ENCODE measurements around the gene FLACC1.

The FLACC1 gene

GRCh38 chr2:201276511-201276910 lies 80.6 kb downstream of the FLACC1 start:
- no peak for DNase-seq (ENCODE audit: low read depth in 2 of 2)

GRCh38 chr2:201275990-201276389 lies 81.2 kb downstream of the FLACC1 start:
- no peak for DNase-seq (ENCODE audit: low read depth in 2 of 2)

- DNase-seq (ENCODE audit: low read depth in 2 of 2), result no peak
Measured at GRCh38 chr2:201275069-201275468, 82.1 kb downstream of the FLACC1 start.

- DNase-seq (ENCODE audit: low read depth in 2 of 2), result no peak
Measured at GRCh38 chr2:201273330-201273983, 83.7 kb downstream of the FLACC1 start.

- DNase-seq (ENCODE audit: low read depth in 2 of 2), result no peak
Measured at GRCh38 chr2:201271917-201272316, 85.2 kb downstream of the FLACC1 start.

GRCh38 chr2:201270293-201271001 lies 86.7 kb downstream of the FLACC1 start:
- DNase-seq (ENCODE audit: low read depth in 2 of 2), result no peak

- no peak for DNase-seq (ENCODE audit: low read depth in 2 of 2)
Measured at GRCh38 chr2:201269764-201270163, 87.4 kb downstream of the FLACC1 start.

GRCh38 chr2:201267278-201268030 lies 89.7 kb downstream of the FLACC1 start:
- DNase-seq (ENCODE audit: low read depth in 2 of 2), result no peak

GRCh38 chr2:201266629-201267028 lies 90.5 kb downstream of the FLACC1 start:
- no peak for DNase-seq (ENCODE audit: low read depth in 2 of 2)

GRCh38 chr2:201264472-201265173 lies 92.5 kb downstream of the FLACC1 start:
- DNase-seq (ENCODE audit: low read depth in 2 of 2), result no peak

GRCh38 chr2:201263779-201264178 lies 93.4 kb downstream of the FLACC1 start:
- DNase-seq (ENCODE audit: low read depth in 2 of 2), result no peak

- no peak for DNase-seq (ENCODE audit: low read depth in 2 of 2)
Measured at GRCh38 chr2:201262718-201263117, 94.4 kb downstream of the FLACC1 start.

GRCh38 chr2:201261906-201262305 lies 95.2 kb downstream of the FLACC1 start:
- DNase-seq (ENCODE audit: low read depth in 2 of 2), result no peak

- no peak for DNase-seq (ENCODE audit: low read depth in 2 of 2)
Measured at GRCh38 chr2:201261471-201261870, 95.7 kb downstream of the FLACC1 start.

- DNase-seq (ENCODE audit: low read depth in 2 of 2), result no peak
Measured at GRCh38 chr2:201260302-201260800, 96.8 kb downstream of the FLACC1 start, which contains the start of gene CASP8. TSS of gene CASP8 (plus strand) at chr2:201260536. CDS start at chr2:201266487, 5,951 bp downstream.

GRCh38 chr2:201258666-201259615 lies 98.2 kb downstream of the FLACC1 start:
- DNase-seq (ENCODE audit: low read depth in 2 of 2), result no peak

- peak; percentile 48 to 85 for DNase-seq (ENCODE audit: low read depth in 2 of 2)
Measured at GRCh38 chr2:201257956-201258665, 99.0 kb downstream of the FLACC1 start.

- DNase-seq (ENCODE audit: low read depth in 2 of 2), result no peak
Measured at GRCh38 chr2:201257381-201257955, 99.7 kb downstream of the FLACC1 start.

GRCh38 chr2:201256082-201256481 lies 101.1 kb downstream of the FLACC1 start:
- DNase-seq (ENCODE audit: low read depth in 2 of 2), result no peak

Measured in stimulated activated CD4-positive, alpha-beta T cell treated with anti-CD3 and anti-CD28 coated beads, Interleukin-1b, Interleukin-23, amount 100 ng/mL, for 1 hour (primary cell).